Peyer's patch (tissue), 4 donors: ENCODE results near the gene TMEM139. TPM values are rescaled to one million over a fixed set of nuclear protein-coding genes. Genes with fewer than 3 reads are reported as not detected.

Source experiments
- DNase-seq, 3 donors: peaks; one replicate each; pipeline ENCODE4 v3.0.0-alpha.2; 2017 to 2019
- H3K27ac ChIP-seq, 4 donors: fragments of 200-600 bp; sonication (generic); one replicate each; pipeline ENCODE4 v1.5.1; 2016 to 2019
- H3K27me3 ChIP-seq, 2 donors: fragments of 200-600 bp; sonication (generic); one replicate each; pipeline ENCODE4 v1.5.1; 2019
- H3K36me3 ChIP-seq, 3 donors: fragments of 200-600 bp; sonication (generic); one replicate each; pipeline ENCODE4 v1.5.1; 2016 to 2019
- H3K4me1 ChIP-seq, 4 donors: fragments of 200-600 bp; sonication (generic); one replicate each; pipeline ENCODE4 v1.5.1; 2016 to 2019
- H3K4me3 ChIP-seq, 4 donors: fragments of 200-600 bp; sonication (generic); 1 replicate in 3 of 4; 2 replicates in 1 of 4; pipeline ENCODE4 v1.5.1; 2016 to 2019; ENCODE audit warnings: mild to moderate bottlenecking in 1 of 4
- H3K9me3 ChIP-seq, 4 donors: fragments of 200-600 bp; sonication (generic); one replicate each; pipeline ENCODE4 v1.5.1; 2016 to 2019; ENCODE audit warnings: mild to moderate bottlenecking in 1 of 4
- CTCF ChIP-seq, 6 experiments: fragments of 450-650 bp in 4 of 6; fragments of 200-600 bp in 2 of 6; sonication (generic) in 1 of 6; IDR thresholded peaks; one replicate each; pipeline ENCODE4 v1.5.1; 2017 to 2019; ENCODE audit warnings: antibody characterized with exemption in 6 of 6, mild to moderate bottlenecking in 3 of 6, moderate library complexity in 1 of 6
- POLR2A ChIP-seq, 2 donors: fragments of 450-650 bp; IDR thresholded peaks; one replicate each; pipeline ENCODE4 v1.5.1; 2017; ENCODE audit warnings: antibody characterized with exemption in 2 of 2, mild to moderate bottlenecking in 2 of 2, moderate library complexity in 2 of 2
- total RNA-seq, 4 donors: library from RNA; depleted of rRNA; stranded (reverse); fragments of >200 nt; gene quantifications; one replicate each; pipeline ENCODE4 v1.1.0, GENCODE V29; 2016

Gene TMEM139
- total RNA-seq, 4 donors from 2014 or later: 54.5 to 162 (median 130) TPM

GRCh38 chr7:143239813-143240212 is 44.9 kb upstream of the TMEM139 start:
- Histone ChIP-seq H3K4me1 (peaks cover 0 to 20% (median 0%) of the 10 kb centered on the region in 4 donors), H3K27ac (no peak overlapping the region), H3K9me3 (peaks cover 0 to 7% (median 0%) of the 10 kb centered on the region in 4 donors), H3K4me3 (no peak overlapping the region), H3K27me3 (no peaks in the 10 kb centered on the region), H3K36me3 (no peaks in the 10 kb centered on the region)
- DNase-seq: no peak
- no peak for TF ChIP-seq POLR2A (IDR thresholded peaks at IDR 0.05)
- no peak for TF ChIP-seq CTCF (IDR thresholded peaks at IDR 0.05)

- Histone ChIP-seq H3K4me1 (peaks cover 0 to 27% (median 0%) of the 10 kb centered on the region in 4 donors), H3K9me3 (peaks cover 0 to 7% (median 0%) of the 10 kb centered on the region in 4 donors), H3K27ac (peak overlapping the region in 2 of 4 donors; percentile 6 to 37), H3K36me3 (no peaks in the 10 kb centered on the region), H3K4me3 (no peak overlapping the region), H3K27me3 (no peaks in the 10 kb centered on the region)
- peak; percentile 55 to 90 (median 66) for DNase-seq
- TF ChIP-seq POLR2A (IDR thresholded peaks at IDR 0.05) (no peak), CTCF (IDR thresholded peaks at IDR 0.05) (peak; percentile 68 to 97 (median 92))
These were observed 44.2 kb upstream of the TMEM139 start for GRCh38 chr7:143240291-143241168.

- DNase-seq: no peak
These were observed 42.5 kb upstream of the TMEM139 start for GRCh38 chr7:143242306-143242705.

GRCh38 chr7:143243111-143243510 is 41.6 kb upstream of the TMEM139 start:
- Histone ChIP-seq H3K4me1 (peaks cover 0 to 36% (median 0%) of the 10 kb centered on the region in 4 donors), H3K9me3 (no peaks in the 10 kb centered on the region), H3K4me3 (peak overlapping the region in 1 of 4 donors; percentile 4), H3K27me3 (no peaks in the 10 kb centered on the region), H3K36me3 (no peaks in the 10 kb centered on the region), H3K27ac (peak overlapping the region in 3 of 4 donors; percentile 4 to 70 (median 40))
- TF ChIP-seq POLR2A (IDR thresholded peaks at IDR 0.05): no peak
- TF ChIP-seq CTCF (IDR thresholded peaks at IDR 0.05): no peak
- DNase-seq: no peak

More at GRCh38 chr7:143242306-143242705, 42.5 kb upstream of the TMEM139 start:
- Histone ChIP-seq H3K36me3 (no peaks in the 10 kb centered on the region), H3K4me1 (peaks cover 0 to 33% (median 0%) of the 10 kb centered on the region in 4 donors), H3K9me3 (no peaks in the 10 kb centered on the region), H3K27ac (no peak overlapping the region), H3K27me3 (no peaks in the 10 kb centered on the region), H3K4me3 (no peak overlapping the region)
- no peak for TF ChIP-seq POLR2A (IDR thresholded peaks at IDR 0.05)
- no peak for TF ChIP-seq CTCF (IDR thresholded peaks at IDR 0.05)

- no peak overlapping the region for H3K4me3 ChIP-seq
These were observed 41.1 kb upstream of the TMEM139 start for GRCh38 chr7:143243614-143244013.

More at GRCh38 chr7:143243614-143244013, 41.1 kb upstream of the TMEM139 start:
- H3K27me3 ChIP-seq: no peaks in the 10 kb centered on the region
- peaks cover 0 to 40% (median 0%) of the 10 kb centered on the region in 4 donors for H3K4me1 ChIP-seq
- DNase-seq: no peak
- no peaks in the 10 kb centered on the region for H3K9me3 ChIP-seq
- no peaks in the 10 kb centered on the region for H3K36me3 ChIP-seq
- TF ChIP-seq POLR2A (IDR thresholded peaks at IDR 0.05) (no peak), CTCF (IDR thresholded peaks at IDR 0.05) (no peak)
- H3K27ac ChIP-seq: peak overlapping the region in 3 of 4 donors; percentile 4 to 70 (median 40)
